H9 (cell line): ENCODE results near the gene ADISSP. TPM values are rescaled to one million over a fixed set of nuclear protein-coding genes. Genes with fewer than 3 reads are reported as not detected.

Experiments used
- DNase-seq: peaks from one replicate; pipeline ENCODE4 v3.0.0-alpha.2; 2017
- H2AFZ ChIP-seq: one replicate; pipeline ENCODE4 v1.6.1; 2013; ENCODE audit warnings: mild to moderate bottlenecking, low read length, control low read depth, moderate library complexity
- H2AK5ac ChIP-seq: 2 replicates; pipeline ENCODE4 v1.6.1; 2013; ENCODE audit warnings: low read length, control low read depth, mixed read lengths; ENCODE audit not compliant: insufficient read length
- H2BK120ac ChIP-seq: one replicate; pipeline ENCODE4 v1.6.1; 2013; ENCODE audit warnings: low read depth, mild to moderate bottlenecking, low read length, control low read depth, inconsistent platforms; ENCODE audit not compliant: poor library complexity, severe bottlenecking
- H2BK12ac ChIP-seq: 2 replicates; pipeline ENCODE4 v1.6.1; 2013; ENCODE audit warnings: low read length, control low read depth, mixed read lengths, low read depth; ENCODE audit not compliant: insufficient read length
- H2BK15ac ChIP-seq: 2 replicates; pipeline ENCODE4 v1.6.1; 2013; ENCODE audit warnings: low read depth, low read length, control low read depth
- H2BK20ac ChIP-seq: one replicate; pipeline ENCODE4 v1.6.1; 2013; ENCODE audit warnings: low read depth, mild to moderate bottlenecking, low read length, control low read depth, inconsistent platforms; ENCODE audit not compliant: poor library complexity, severe bottlenecking
- H2BK5ac ChIP-seq: 2 replicates; pipeline ENCODE4 v1.6.1; 2013; ENCODE audit warnings: low read length, control low read depth, mixed read lengths; ENCODE audit not compliant: insufficient read length
- H3K14ac ChIP-seq: 2 replicates; pipeline ENCODE4 v1.6.1; 2013; ENCODE audit warnings: low read length, control low read depth; ENCODE audit not compliant: insufficient read depth
- H3K18ac ChIP-seq: 2 replicates; pipeline ENCODE4 v1.6.1; 2013; ENCODE audit warnings: low read depth, mild to moderate bottlenecking, mixed read lengths, low read length, control low read depth; ENCODE audit not compliant: insufficient read length
- H3K23ac ChIP-seq: 2 replicates; pipeline ENCODE4 v1.6.1; 2013; ENCODE audit warnings: low read length, control low read depth, mixed read lengths, low read depth; ENCODE audit not compliant: insufficient read length
- H3K23me2 ChIP-seq: 2 replicates; pipeline ENCODE4 v1.6.1; 2013; ENCODE audit warnings: low read depth, mild to moderate bottlenecking, mixed read lengths, low read length, control low read depth; ENCODE audit not compliant: insufficient read length, poor library complexity, severe bottlenecking
- H3K27ac ChIP-seq: 2 replicates; pipeline ENCODE4 v1.5.1; 2013; ENCODE audit warnings: low read length, control low read depth, mixed read lengths, low read depth; ENCODE audit not compliant: insufficient read length
- H3K27me3 ChIP-seq: 2 replicates; pipeline ENCODE4 v1.6.1; 2013; ENCODE audit warnings: low read length, control low read depth, inconsistent platforms; ENCODE audit not compliant: insufficient read depth
- H3K4ac ChIP-seq: 2 replicates; pipeline ENCODE4 v1.6.1; 2013; ENCODE audit warnings: low read depth, mild to moderate bottlenecking, control low read depth, inconsistent platforms, low read length, moderate library complexity
- H3K4me1 ChIP-seq: 2 replicates; pipeline ENCODE4 v1.6.1; 2013; ENCODE audit warnings: low read length, control low read depth, inconsistent platforms; ENCODE audit not compliant: insufficient read depth
- H3K4me2 ChIP-seq: 2 replicates; pipeline ENCODE4 v1.6.1; 2013; ENCODE audit warnings: low read length, control low read depth, mixed read lengths; ENCODE audit not compliant: insufficient read length, insufficient read depth
- H3K56ac ChIP-seq: 2 replicates; pipeline ENCODE4 v1.6.1; 2013; ENCODE audit warnings: low read depth, mild to moderate bottlenecking, mixed read lengths, low read length, control low read depth; ENCODE audit not compliant: insufficient read length
- H3K79me1 ChIP-seq: 2 replicates; pipeline ENCODE4 v1.6.1; 2013; ENCODE audit warnings: low read depth, mild to moderate bottlenecking, moderate library complexity, low read length, control low read depth, inconsistent platforms; ENCODE audit not compliant: insufficient read depth, poor library complexity, severe bottlenecking
- H3K79me2 ChIP-seq: 2 replicates; pipeline ENCODE4 v1.6.1; 2013; ENCODE audit warnings: low read length, control low read depth, inconsistent platforms; ENCODE audit not compliant: insufficient read depth
- H3K9ac ChIP-seq: 2 replicates; pipeline ENCODE4 v1.6.1; 2013; ENCODE audit warnings: low read length, control low read depth, mixed read lengths; ENCODE audit not compliant: insufficient read length; ENCODE audit errors: extremely low read depth
- H3K9me3 ChIP-seq: one replicate; pipeline ENCODE4 v1.6.1; 2013; ENCODE audit warnings: low read depth, low read length, inconsistent platforms; ENCODE audit not compliant: control insufficient read depth
- H3T11ph ChIP-seq: one replicate; pipeline ENCODE4 v1.6.1; 2013; ENCODE audit warnings: mild to moderate bottlenecking, low read length, control low read depth, inconsistent platforms
- H4K20me1 ChIP-seq: one replicate; pipeline ENCODE4 v1.6.1; 2013; ENCODE audit not compliant: control insufficient read depth, insufficient read length, insufficient read depth
- H4K5ac ChIP-seq: 2 replicates; pipeline ENCODE4 v1.6.1; 2013; ENCODE audit warnings: low read depth, mild to moderate bottlenecking, mixed read lengths, low read length, control low read depth; ENCODE audit not compliant: insufficient read length
- H4K8ac ChIP-seq: replicated peaks from 2 replicates; pipeline ENCODE4 v1.6.1; 2013; ENCODE audit warnings: low read length, control low read depth, mixed read lengths, low read depth; ENCODE audit not compliant: insufficient read length
- H4K91ac ChIP-seq: 2 replicates; pipeline ENCODE4 v1.6.1; 2013; ENCODE audit warnings: low read depth, mild to moderate bottlenecking, moderate library complexity, mixed read lengths, low read length, control low read depth; ENCODE audit not compliant: insufficient read length
- H3K27ac Mint-ChIP-seq, 3 experiments: 2 replicates in 2 of 3; 3 replicates in 1 of 3; pipeline ENCODE4 v1.8.0; 2020 to 2021; ENCODE audit warnings: mixed read lengths in 3 of 3, mild to moderate bottlenecking in 1 of 3, moderate library complexity in 1 of 3
- H3K27me3 Mint-ChIP-seq: 2 replicates; pipeline ENCODE4 v1.8.0; 2021; ENCODE audit warnings: low read depth, mild to moderate bottlenecking, moderate library complexity, mixed read lengths
- H3K36me3 Mint-ChIP-seq, 3 experiments: 2 replicates in 2 of 3; 3 replicates in 1 of 3; pipeline ENCODE4 v1.8.0; 2020 to 2021; ENCODE audit warnings: low read depth in 3 of 3, mixed read lengths in 3 of 3; ENCODE audit not compliant: insufficient read depth in 1 of 3
- H3K4me1 Mint-ChIP-seq, 2 experiments: 2 replicates each; pipeline ENCODE4 v1.8.0; 2020; ENCODE audit warnings: mixed read lengths in 2 of 2
- H3K4me3 Mint-ChIP-seq, 2 experiments: 2 replicates in 1 of 2; 3 replicates in 1 of 2; pipeline ENCODE4 v1.8.0; 2020 to 2021; ENCODE audit warnings: mild to moderate bottlenecking in 2 of 2, mixed read lengths in 2 of 2, moderate library complexity in 1 of 2
- H3K9me3 Mint-ChIP-seq, 2 experiments: 2 replicates in 1 of 2; 3 replicates in 1 of 2; pipeline ENCODE4 v1.8.0; 2020; ENCODE audit warnings: mild to moderate bottlenecking in 2 of 2, mixed read lengths in 2 of 2, moderate library complexity in 1 of 2
- CTCF ChIP-seq: fragments of 200-600 bp; sonication (generic); conservative IDR thresholded peaks from 3 replicates; pipeline ENCODE4 v1.8.0; 2021; ENCODE audit warnings: antibody characterized with exemption, mild to moderate bottlenecking
- WGBS: extraction: QIAGEN DNeasy Blood & Tissue Kit; methylation state at CpG from one replicate; pipeline ENCODE4 v1.1.7; 2013; ENCODE audit warnings: missing lambda C conversion rate, low lambda C conversion rate, mixed read lengths; ENCODE audit not compliant: insufficient read length; ENCODE audit errors: extremely low coverage; 5-methylcytosine and 5-hydroxymethylcytosine counted together
- total RNA-seq: library from RNA; stranded (reverse); gene quantifications from 2 replicates; pipeline ENCODE4 v1.2.1, GENCODE V29; 2021

ADISSP gene
- total RNA-seq, 1 experiment from 2014 or later = 80.9 TPM

- no peaks in the 10 kb centered on the region for H3K79me2 ChIP-seq
- no peak overlapping the region for H3K23ac ChIP-seq
- no peak overlapping the region for H3K9ac ChIP-seq
- H3K4ac ChIP-seq = no peak overlapping the region
- no peak for TF ChIP-seq CTCF
- no peaks in the 10 kb centered on the region for H3K9me3 ChIP-seq
- no peak overlapping the region for H3K4me2 ChIP-seq
- H2AK5ac ChIP-seq = no peak overlapping the region
- H3K4me1 ChIP-seq = no peaks in the 10 kb centered on the region
- Mint-ChIP-seq H3K36me3 (peaks cover 5 to 8% (median 8%) of the 10 kb centered on the region in 3 experiments; a peak in 6 of 7 replicates), H3K27me3 (peaks cover 32% of the 10 kb centered on the region), H3K27ac (peak overlapping the region in 1 of 3 experiments; percentile 2; a peak in 1 of 7 replicates), H3K4me1 (peaks cover 4 to 6% of the 10 kb centered on the region in 2 experiments), H3K9me3 (no peaks in the 10 kb centered on the region), H3K4me3 (no peak overlapping the region)
- no peak overlapping the region for H2BK120ac ChIP-seq
- H3T11ph ChIP-seq = no peak overlapping the region
- H2BK12ac ChIP-seq = no peak overlapping the region
- no peak overlapping the region for H4K8ac ChIP-seq
- no CpG with 5 or more reads among the region's 4 CpGs for WGBS
- H3K56ac ChIP-seq = no peak overlapping the region
- H2BK20ac ChIP-seq = no peak overlapping the region
- DNase-seq = no peak
- no peak overlapping the region for H4K5ac ChIP-seq
- no peak overlapping the region for H3K14ac ChIP-seq
- peaks cover 7% of the 10 kb centered on the region for H3K23me2 ChIP-seq
- H3K27ac ChIP-seq = no peak overlapping the region
- H3K18ac ChIP-seq = no peak overlapping the region
- H2BK15ac ChIP-seq = no peak overlapping the region
- no peaks in the 10 kb centered on the region for H4K20me1 ChIP-seq
- H3K27me3 ChIP-seq = no peaks in the 10 kb centered on the region
- no peaks in the 10 kb centered on the region for H3K79me1 ChIP-seq
- no peak overlapping the region for H2BK5ac ChIP-seq
- H4K91ac ChIP-seq = no peak overlapping the region
- H2AFZ ChIP-seq = no peak overlapping the region
Observed at GRCh38 chr20:3788685-3789155, 21.2 kb upstream of the ADISSP start.
